ENCODE data around the gene TEPSIN. TPM values are rescaled to one million over a fixed set of nuclear protein-coding genes. Genes with fewer than 3 reads are reported as not detected.

TEPSIN gene
- total and polyA plus RNA-seq, 3 donors from 2014 or later = 32.0 to 83.0 (median 55.4) TPM

GRCh38 chr17:81245665-81246342, 6.9 kb upstream of the TEPSIN start:
- Histone ChIP-seq H3K27me3 (no peaks in the 10 kb centered on the region), H3K4me1 (no peaks in the 10 kb centered on the region), H3K36me3 (ENCODE audit: low read depth, missing control alignments) (no peaks in the 10 kb centered on the region), H3K9me3 (no peaks in the 10 kb centered on the region), H3K4me3 (no peak overlapping the region), H3K27ac (no peak overlapping the region)
- 73 to 86% methylated on average over 30 to 37 of the region's 37 CpGs for WGBS, 2 donors
- intact Hi-C loops (cut with DNase I; ENCODE audit: low total_unique reads) = no loop called here
- no peak for DNase-seq
- TF ChIP-seq POLR2A (IDR thresholded peaks at IDR 0.05) = no peak
- TF ChIP-seq, protein P1, sequence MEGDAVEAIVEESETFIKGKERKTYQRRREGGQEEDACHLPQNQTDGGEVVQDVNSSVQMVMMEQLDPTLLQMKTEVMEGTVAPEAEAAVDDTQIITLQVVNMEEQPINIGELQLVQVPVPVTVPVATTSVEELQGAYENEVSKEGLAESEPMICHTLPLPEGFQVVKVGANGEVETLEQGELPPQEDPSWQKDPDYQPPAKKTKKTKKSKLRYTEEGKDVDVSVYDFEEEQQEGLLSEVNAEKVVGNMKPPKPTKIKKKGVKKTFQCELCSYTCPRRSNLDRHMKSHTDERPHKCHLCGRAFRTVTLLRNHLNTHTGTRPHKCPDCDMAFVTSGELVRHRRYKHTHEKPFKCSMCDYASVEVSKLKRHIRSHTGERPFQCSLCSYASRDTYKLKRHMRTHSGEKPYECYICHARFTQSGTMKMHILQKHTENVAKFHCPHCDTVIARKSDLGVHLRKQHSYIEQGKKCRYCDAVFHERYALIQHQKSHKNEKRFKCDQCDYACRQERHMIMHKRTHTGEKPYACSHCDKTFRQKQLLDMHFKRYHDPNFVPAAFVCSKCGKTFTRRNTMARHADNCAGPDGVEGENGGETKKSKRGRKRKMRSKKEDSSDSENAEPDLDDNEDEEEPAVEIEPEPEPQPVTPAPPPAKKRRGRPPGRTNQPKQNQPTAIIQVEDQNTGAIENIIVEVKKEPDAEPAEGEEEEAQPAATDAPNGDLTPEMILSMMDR (IDR thresholded peaks at IDR 0.05) = no peak

GRCh38 chr17:81245024-81245664, 6.3 kb upstream of the TEPSIN start:
- no peak for DNase-seq
- Histone ChIP-seq H3K27me3 (no peaks in the 10 kb centered on the region), H3K4me3 (no peak overlapping the region), H3K27ac (no peak overlapping the region), H3K9me3 (no peaks in the 10 kb centered on the region), H3K36me3 (ENCODE audit: low read depth, missing control alignments) (no peaks in the 10 kb centered on the region), H3K4me1 (peaks cover 5% of the 10 kb centered on the region)
- WGBS, 2 donors = 82 to 88% methylated on average over 22 to 25 of the region's 25 CpGs
- intact Hi-C loops (cut with DNase I; ENCODE audit: low total_unique reads) = no loop called here
- TF ChIP-seq, protein P1 (IDR thresholded peaks at IDR 0.05) = no peak
- no peak for TF ChIP-seq POLR2A (IDR thresholded peaks at IDR 0.05)

GRCh38 chr17:81244358-81245023, 5.6 kb upstream of the TEPSIN start:
- Histone ChIP-seq H3K27me3 (no peaks in the 10 kb centered on the region), H3K4me1 (peaks cover 11% of the 10 kb centered on the region), H3K36me3 (ENCODE audit: low read depth, missing control alignments) (no peaks in the 10 kb centered on the region), H3K9me3 (no peaks in the 10 kb centered on the region), H3K27ac (no peak overlapping the region), H3K4me3 (no peak overlapping the region)
- 82 to 83% methylated on average over 17 to 24 of the region's 24 CpGs for WGBS, 2 donors
- DNase-seq = no peak
- intact Hi-C loops (cut with DNase I; ENCODE audit: low total_unique reads) = no loop called here
- no peak for TF ChIP-seq POLR2A (IDR thresholded peaks at IDR 0.05)
- TF ChIP-seq, protein P1 (IDR thresholded peaks at IDR 0.05) = no peak

DNA sequence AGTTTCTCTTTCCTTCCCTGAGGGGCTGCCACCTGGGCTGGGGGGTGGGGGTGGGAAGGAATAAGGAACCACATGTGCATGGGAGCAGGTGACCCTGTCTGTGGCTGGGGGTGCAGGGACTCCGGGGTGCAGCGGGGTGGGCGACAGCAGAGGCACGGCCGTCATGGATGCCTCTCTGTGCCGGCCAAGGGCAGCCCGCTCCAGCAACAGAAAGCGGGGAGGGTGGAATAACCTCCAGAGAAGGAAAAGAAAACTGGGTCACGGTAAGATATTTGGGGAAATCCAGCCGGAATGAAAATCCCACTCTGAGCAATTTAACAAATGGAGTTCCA, 4.4 kb upstream of the TEPSIN start:
- WGBS, 2 donors = 73 to 85% methylated on average over 10 of the region's 10 CpGs
- intact Hi-C loops (cut with DNase I; ENCODE audit: low total_unique reads) = no loop called here
- no peaks in the 10 kb centered on the region for H3K36me3 ChIP-seq (ENCODE audit: low read depth, missing control alignments)

More for the DNA sequence above, 4.4 kb upstream of the TEPSIN start:
- Histone ChIP-seq H3K4me3 (no peak overlapping the region), H3K27me3 (no peaks in the 10 kb centered on the region), H3K9me3 (no peaks in the 10 kb centered on the region), H3K4me1 (peaks cover 12% of the 10 kb centered on the region), H3K27ac (no peak overlapping the region)
- DNase-seq = no peak
- TF ChIP-seq, protein P1 (IDR thresholded peaks at IDR 0.05) = no peak
- no peak for TF ChIP-seq POLR2A (IDR thresholded peaks at IDR 0.05)
